SHP77 (cell line): ENCODE results near the gene TOMM40.

Experiments used
- DNase-seq, 2 experiments: peaks; one replicate each; lab custom pipeline; 2025; lab: John Stamatoyannopoulos, UW

Gene TOMM40

GRCh38 chr19:44927746-44928145, 36.7 kb downstream of the TOMM40 start:
- no peak for DNase-seq

GRCh38 chr19:44930088-44930487, 39.0 kb downstream of the TOMM40 start:
- no peak for DNase-seq

- no peak for DNase-seq
Measured at GRCh38 chr19:44931541-44931940, 40.5 kb downstream of the TOMM40 start.

GRCh38 chr19:44939668-44940067, 48.6 kb downstream of the TOMM40 start:
- no peak for DNase-seq

- DNase-seq, result no peak
Measured at GRCh38 chr19:44942067-44942571, 51.1 kb downstream of the TOMM40 start, which contains the start of gene APOC4. TSS of gene APOC4 (plus strand) at chr19:44942237. CDS start at chr19:44942278, 41 bp downstream.

GRCh38 chr19:44943801-44944249, 52.8 kb downstream of the TOMM40 start:
- no peak for DNase-seq

- DNase-seq, result no peak
Measured at GRCh38 chr19:44947041-44947581, 56.1 kb downstream of the TOMM40 start.

- DNase-seq, result no peak
Measured at GRCh38 chr19:44948237-44948636, 57.2 kb downstream of the TOMM40 start.

GRCh38 chr19:44948763-44949374, 57.8 kb downstream of the TOMM40 start:
- DNase-seq, result no peak

GRCh38 chr19:44949550-44949949, 58.5 kb downstream of the TOMM40 start:
- DNase-seq, result no peak

- peak; percentile 67 to 73 for DNase-seq
Measured at GRCh38 chr19:44951179-44952159, 60.4 kb downstream of the TOMM40 start.
